Measurements from ENCODE around the gene ITPK1.

The ITPK1 gene

DNA sequence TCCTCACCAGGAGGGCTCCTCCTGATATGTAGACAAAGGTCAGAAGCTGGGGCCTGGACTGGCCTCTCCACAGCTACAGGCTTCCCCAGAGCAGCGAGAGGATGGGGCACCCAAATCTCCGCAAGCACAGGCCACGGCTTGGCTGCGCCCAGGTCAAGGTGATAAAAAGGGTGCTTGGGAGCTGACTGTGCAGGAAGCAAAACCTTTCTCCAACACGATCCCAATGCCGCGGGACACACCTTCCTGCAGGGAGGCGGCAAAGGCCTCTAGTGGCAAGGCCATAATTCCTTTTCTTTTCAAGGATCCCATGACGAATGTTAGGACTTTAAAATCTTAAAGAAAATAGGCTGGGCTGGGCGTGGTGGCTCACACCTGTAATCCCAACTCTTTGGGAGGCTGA is 13.6 kb downstream of the ITPK1 start:
- no peak overlapping the region for H3K4me3 ChIP-seq (ENCODE audit: low read depth, low read length)
- DNase-seq (ENCODE audit: low read depth): no peak
- TF ChIP-seq, protein P1, sequence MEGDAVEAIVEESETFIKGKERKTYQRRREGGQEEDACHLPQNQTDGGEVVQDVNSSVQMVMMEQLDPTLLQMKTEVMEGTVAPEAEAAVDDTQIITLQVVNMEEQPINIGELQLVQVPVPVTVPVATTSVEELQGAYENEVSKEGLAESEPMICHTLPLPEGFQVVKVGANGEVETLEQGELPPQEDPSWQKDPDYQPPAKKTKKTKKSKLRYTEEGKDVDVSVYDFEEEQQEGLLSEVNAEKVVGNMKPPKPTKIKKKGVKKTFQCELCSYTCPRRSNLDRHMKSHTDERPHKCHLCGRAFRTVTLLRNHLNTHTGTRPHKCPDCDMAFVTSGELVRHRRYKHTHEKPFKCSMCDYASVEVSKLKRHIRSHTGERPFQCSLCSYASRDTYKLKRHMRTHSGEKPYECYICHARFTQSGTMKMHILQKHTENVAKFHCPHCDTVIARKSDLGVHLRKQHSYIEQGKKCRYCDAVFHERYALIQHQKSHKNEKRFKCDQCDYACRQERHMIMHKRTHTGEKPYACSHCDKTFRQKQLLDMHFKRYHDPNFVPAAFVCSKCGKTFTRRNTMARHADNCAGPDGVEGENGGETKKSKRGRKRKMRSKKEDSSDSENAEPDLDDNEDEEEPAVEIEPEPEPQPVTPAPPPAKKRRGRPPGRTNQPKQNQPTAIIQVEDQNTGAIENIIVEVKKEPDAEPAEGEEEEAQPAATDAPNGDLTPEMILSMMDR (IDR thresholded peaks at IDR 0.05; ENCODE audit: insufficient read depth, low read depth, low read length, missing control alignments): no peak

DNA sequence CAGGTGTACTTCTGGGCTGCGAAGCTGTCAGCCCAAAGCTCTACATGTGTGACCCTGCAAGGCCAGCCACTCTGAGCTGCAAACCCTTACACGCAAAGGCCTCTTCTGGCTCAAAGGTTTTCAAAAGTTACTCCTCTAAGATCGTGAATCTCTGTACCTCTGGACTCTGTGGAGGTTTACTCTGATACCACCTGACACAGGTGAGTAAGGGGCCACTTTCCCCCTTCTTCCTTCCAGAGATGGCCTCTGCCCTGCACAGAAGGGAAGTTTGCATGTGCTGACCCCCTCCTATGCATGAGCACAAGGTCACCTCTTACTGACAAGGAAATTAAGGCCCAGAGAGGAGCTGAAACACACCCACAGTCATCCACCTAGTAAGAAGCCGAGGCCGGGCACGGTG is 14.5 kb downstream of the ITPK1 start:
- no peak for DNase-seq (ENCODE audit: low read depth)
- H3K4me3 ChIP-seq (ENCODE audit: low read depth, low read length): no peak overlapping the region
- TF ChIP-seq, protein P1 (IDR thresholded peaks at IDR 0.05; ENCODE audit: insufficient read depth, low read depth, low read length, missing control alignments): no peak

DNA sequence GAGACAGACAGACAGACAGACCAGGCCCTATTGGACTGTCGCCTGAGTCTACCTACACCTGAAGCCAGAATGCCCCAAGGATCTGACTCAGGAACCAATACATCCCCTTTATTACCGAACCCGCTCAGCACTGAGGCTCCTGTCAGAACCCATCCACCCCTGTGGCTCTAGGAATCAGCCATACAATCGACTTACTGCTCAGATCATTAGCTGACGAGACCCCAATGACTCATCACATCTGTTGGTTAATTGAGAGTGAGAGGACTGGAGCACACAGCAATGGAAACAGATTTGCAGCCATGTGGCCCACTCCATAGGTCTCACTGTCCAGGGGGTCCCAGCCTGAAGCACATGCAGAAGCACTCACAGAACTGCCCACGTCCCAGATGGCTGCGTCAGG is 15.2 kb downstream of the ITPK1 start:
- DNase-seq (ENCODE audit: low read depth): no peak
- TF ChIP-seq, protein P1 (IDR thresholded peaks at IDR 0.05; ENCODE audit: insufficient read depth, low read depth, low read length, missing control alignments): no peak
- no peak overlapping the region for H3K4me3 ChIP-seq (ENCODE audit: low read depth, low read length)

DNA sequence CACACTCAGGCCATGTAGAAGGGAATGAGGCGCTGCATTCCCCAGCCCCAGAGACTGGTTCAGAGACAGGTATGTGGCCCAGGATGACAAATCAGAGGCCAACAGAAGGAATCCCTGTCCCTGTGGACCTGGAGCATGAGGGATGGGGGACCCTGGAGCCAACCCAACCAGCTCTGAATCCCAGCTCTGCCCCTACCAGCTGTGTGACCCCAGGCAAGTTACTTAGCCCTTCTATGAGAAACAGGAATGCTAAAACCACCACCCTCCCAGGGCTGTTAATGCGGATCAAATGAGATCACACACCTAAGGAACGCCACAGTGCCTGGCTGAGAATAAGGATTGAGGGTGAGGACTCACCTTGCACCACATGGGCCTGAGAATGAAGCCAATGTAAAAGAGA is 15.6 kb downstream of the ITPK1 start:
- no peak overlapping the region for H3K4me3 ChIP-seq (ENCODE audit: low read depth, low read length)
- no peak for DNase-seq (ENCODE audit: low read depth)
- TF ChIP-seq, protein P1 (IDR thresholded peaks at IDR 0.05; ENCODE audit: insufficient read depth, low read depth, low read length, missing control alignments): no peak

DNA sequence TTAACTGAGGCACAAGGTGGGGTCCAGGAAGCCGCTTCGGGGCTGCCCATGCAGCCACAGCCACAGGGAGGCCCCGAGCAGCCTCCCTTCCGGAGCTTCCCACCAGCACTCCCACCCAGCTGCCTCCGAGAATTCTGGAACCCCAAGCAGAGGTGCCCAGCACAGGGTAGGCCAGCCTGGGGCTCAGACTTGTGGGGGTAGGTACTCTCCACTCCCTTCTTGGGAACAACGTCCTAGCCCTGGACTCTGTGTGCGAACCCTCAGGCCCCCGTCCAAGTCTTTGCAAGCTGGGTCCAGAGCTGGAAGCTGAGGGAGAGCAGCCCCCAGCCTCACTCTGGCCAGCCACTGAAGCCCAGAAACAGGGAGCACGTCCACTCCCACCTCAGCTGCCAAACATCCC is 16.1 kb downstream of the ITPK1 start:
- DNase-seq (ENCODE audit: low read depth): no peak
- no peak overlapping the region for H3K4me3 ChIP-seq (ENCODE audit: low read depth, low read length)
- TF ChIP-seq, protein P1 (IDR thresholded peaks at IDR 0.05; ENCODE audit: insufficient read depth, low read depth, low read length, missing control alignments): no peak

DNA sequence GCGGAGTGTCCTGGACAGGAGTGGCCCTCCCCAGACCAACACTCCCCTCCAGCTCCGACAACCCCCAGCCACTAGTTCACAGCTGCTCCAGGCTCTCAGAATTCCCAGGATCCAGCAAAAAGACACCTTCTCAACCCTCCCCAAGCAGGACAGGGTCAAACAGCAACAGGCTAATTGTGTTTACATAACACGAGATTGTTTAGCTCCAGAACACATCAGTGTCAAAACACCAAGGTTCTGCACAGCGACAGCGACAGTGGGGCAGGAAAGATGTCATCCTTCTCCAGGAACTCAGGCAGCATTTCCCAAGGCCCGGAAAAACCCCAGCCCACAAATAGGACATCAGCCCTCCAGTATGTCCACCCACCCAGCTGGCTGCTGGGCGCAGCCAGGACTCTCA is 16.5 kb downstream of the ITPK1 start:
- TF ChIP-seq, protein P1 (IDR thresholded peaks at IDR 0.05; ENCODE audit: insufficient read depth, low read depth, low read length, missing control alignments): no peak
- H3K4me3 ChIP-seq (ENCODE audit: low read depth, low read length): no peak overlapping the region

DNA sequence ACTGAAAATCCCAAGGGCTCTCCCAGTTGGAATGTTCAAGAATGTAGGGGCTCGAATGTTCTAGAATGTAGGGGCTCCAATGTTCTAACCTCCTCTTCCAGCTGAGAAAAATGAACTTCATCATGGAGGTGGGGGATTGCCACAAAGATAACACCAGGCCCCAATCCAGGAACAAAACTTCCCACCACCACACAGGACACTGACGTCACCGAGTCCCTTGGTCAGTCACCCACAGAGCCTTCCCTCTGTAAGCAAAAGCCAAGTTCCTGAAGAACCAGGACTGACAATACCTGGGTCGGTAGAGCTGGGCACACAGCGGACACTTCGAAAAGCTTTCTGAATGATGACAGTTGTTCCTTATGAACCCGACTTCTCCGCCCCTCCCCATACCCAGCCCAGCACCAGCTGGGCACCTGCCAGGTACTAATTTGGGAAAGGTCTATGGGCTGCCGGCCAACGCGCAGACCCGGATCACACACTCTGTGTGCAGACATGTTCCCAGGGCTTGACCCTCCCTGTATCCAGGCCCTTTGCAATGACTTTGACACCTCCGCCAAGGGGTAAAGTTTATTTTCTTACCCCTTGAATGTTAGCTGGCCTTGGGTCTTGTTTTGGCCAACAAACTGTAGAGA is 18.9 kb downstream of the ITPK1 start:
- no peak for DNase-seq (ENCODE audit: low read depth)
- TF ChIP-seq, protein P1 (IDR thresholded peaks at IDR 0.05; ENCODE audit: insufficient read depth, low read depth, low read length, missing control alignments): no peak
- no peak overlapping the region for H3K4me3 ChIP-seq (ENCODE audit: low read depth, low read length)

More for the DNA sequence above, 16.5 kb downstream of the ITPK1 start:
- no peak for DNase-seq (ENCODE audit: low read depth)

Data from GM12865 (cell line).